ENCODE results near the gene MNX1.

The MNX1 gene

GRCh38 chr7:156984174-156984891, 26.1 kb downstream of the MNX1 start:
- Histone ChIP-seq H3K4me3 (replicated peaks; ENCODE audit: insufficient read depth, low read length) (no peak overlapping the region), H3K27ac (replicated peaks) (no peak overlapping the region), H3K27me3 (ENCODE audit: insufficient read depth, poor library complexity, severe bottlenecking) (no peaks in the 10 kb centered on the region)
- no peak for TF ChIP-seq SPI1 (IDR thresholded peaks at IDR 0.05; ENCODE audit: borderline replicate concordance, low read depth)
- no peak for TF ChIP-seq REST (IDR thresholded peaks at IDR 0.05; ENCODE audit: insufficient replicate concordance, low read depth)
- no peak for TF ChIP-seq CTCF (IDR thresholded peaks at IDR 0.05; ENCODE audit: insufficient read depth, low read length)
- TF ChIP-seq POLR2AphosphoS5 (IDR thresholded peaks at IDR 0.05; ENCODE audit: low read depth), result no peak
- no peak for TF ChIP-seq GABPA (IDR thresholded peaks at IDR 0.05; ENCODE audit: low read depth)
- DNase-seq (ENCODE audit: low read depth in 1 of 2, low spot score in 1 of 2), result no peak

GRCh38 chr7:156979711-156980110, 30.8 kb downstream of the MNX1 start:
- H3K27me3 ChIP-seq (ENCODE audit: insufficient read depth, poor library complexity, severe bottlenecking), result no peaks in the 10 kb centered on the region
- no peak for DNase-seq (ENCODE audit: low read depth in 1 of 2, low spot score in 1 of 2)
- no peak for TF ChIP-seq POLR2AphosphoS5 (IDR thresholded peaks at IDR 0.05; ENCODE audit: low read depth)
- no peak for TF ChIP-seq GABPA (IDR thresholded peaks at IDR 0.05; ENCODE audit: low read depth)
- no peak for TF ChIP-seq REST (IDR thresholded peaks at IDR 0.05; ENCODE audit: insufficient replicate concordance, low read depth)
- TF ChIP-seq CTCF (IDR thresholded peaks at IDR 0.05; ENCODE audit: insufficient read depth, low read length), result no peak
- TF ChIP-seq SPI1 (IDR thresholded peaks at IDR 0.05; ENCODE audit: borderline replicate concordance, low read depth), result no peak
- H3K4me3 ChIP-seq (replicated peaks; ENCODE audit: insufficient read depth, low read length), result no peak overlapping the region
- no peak overlapping the region for H3K27ac ChIP-seq (replicated peaks)

- Histone ChIP-seq H3K4me3 (replicated peaks; ENCODE audit: insufficient read depth, low read length) (no peak overlapping the region), H3K27me3 (ENCODE audit: insufficient read depth, poor library complexity, severe bottlenecking) (no peaks in the 10 kb centered on the region), H3K27ac (replicated peaks) (no peak overlapping the region)
- TF ChIP-seq REST (IDR thresholded peaks at IDR 0.05; ENCODE audit: insufficient replicate concordance, low read depth), result no peak
- no peak for DNase-seq (ENCODE audit: low read depth in 1 of 2, low spot score in 1 of 2)
Observed at GRCh38 chr7:156979007-156979606, 31.4 kb downstream of the MNX1 start.
